Smooth muscle cell (in vitro differentiated cells): ENCODE data around the gene UQCRC1. TPM values are rescaled to one million over a fixed set of nuclear protein-coding genes. Genes with fewer than 3 reads are reported as not detected.

ENCODE experiments used
- microRNA counts: library from miRNA; unstranded; fragments of <30 nt; microRNA quantifications from one replicate; lab custom pipeline; 2016
- microRNA-seq: library from miRNA; unstranded; fragments of <30 nt; microRNA quantifications from one replicate; pipeline ENCODE4, GENCODE V29; 2016; ENCODE audit warnings: borderline number of aligned reads
- polyA plus RNA-seq: library from polyadenylated mRNA; unstranded; fragments of >200 nt; fragmentation: Nextera tagmentation; extraction: Ambion mirVana; gene quantifications from 2 replicates; pipeline ENCODE4 v1.2.1, GENCODE V29; 2016
- small RNA-seq: library from RNA; depleted of rRNA; stranded (forward); fragments of <200 nt; gene quantifications from one replicate; pipeline ENCODE3, GENCODE V24; 2014
- total RNA-seq: library from RNA; depleted of rRNA; stranded (reverse); fragments of >200 nt; gene quantifications from 2 replicates; pipeline ENCODE4 v1.2.3, GENCODE V29; 2014

UQCRC1 gene
- total and polyA plus RNA-seq, 2 experiments from 2014 or later = 206 to 425 TPM

MicroRNAs within 50 kb of the gene (microRNA counts, 767-probe panel; counts per million panel counts)
- 183 counts per million for microRNA hsa-miR-711 (lab: Ali Mortazavi, UCI)

Small RNAs within 50 kb of the gene (microRNA-seq; reads per million reads assigned to microRNA genes)
- not detected for gene MIR4793
- not detected for gene MIR6823
- not detected for gene MIR711

Small RNAs within 50 kb of the gene (small RNA-seq; reads per million reads assigned to genes)
- not detected for gene MIR6823

Other genes starting within 250 kb of the UQCRC1 start
- gene FBXW12, start 237.4 kb downstream of the UQCRC1 start, total RNA-seq = not detected in 2 replicates
- gene FBXW12, start 237.4 kb downstream of the UQCRC1 start, polyA plus RNA-seq = 0.07 TPM in 1 of 2 replicates, not detected in the other
- gene PLXNB1, start 179.6 kb downstream of the UQCRC1 start, total RNA-seq = 24.7 and 26.9 TPM in 2 replicates
- gene PLXNB1, start 179.6 kb downstream of the UQCRC1 start, polyA plus RNA-seq = 15.5 and 27.5 TPM in 2 replicates
- gene CCDC51, start 169.5 kb downstream of the UQCRC1 start, total RNA-seq = 9.0 and 20.7 TPM in 2 replicates
- 17.8 and 18.3 TPM in 2 replicates for gene CCDC51, start 169.5 kb downstream of the UQCRC1 start, polyA plus RNA-seq
- gene TMA7, start 169.4 kb downstream of the UQCRC1 start, total RNA-seq = 310 and 343 TPM in 2 replicates
- gene TMA7, start 169.4 kb downstream of the UQCRC1 start, polyA plus RNA-seq = 491 and 511 TPM in 2 replicates
- gene ATRIP, start 162.9 kb downstream of the UQCRC1 start, total RNA-seq = 4.0 and 5.5 TPM in 2 replicates
- 5.7 and 7.3 TPM in 2 replicates for gene ATRIP, start 162.9 kb downstream of the UQCRC1 start, polyA plus RNA-seq
- 111 and 124 TPM in 2 replicates for gene SHISA5, start 105.5 kb downstream of the UQCRC1 start, total RNA-seq
- 297 and 333 TPM in 2 replicates for gene SHISA5, start 105.5 kb downstream of the UQCRC1 start, polyA plus RNA-seq
- 41.4 and 48.8 TPM in 2 replicates for gene PFKFB4, start 52.8 kb downstream of the UQCRC1 start, total RNA-seq
- gene PFKFB4, start 52.8 kb downstream of the UQCRC1 start, polyA plus RNA-seq = 37.4 and 47.7 TPM in 2 replicates
- gene UCN2, start 45.9 kb downstream of the UQCRC1 start, total RNA-seq = 6.1 and 7.0 TPM in 2 replicates
- 4.3 and 11.6 TPM in 2 replicates for gene UCN2, start 45.9 kb downstream of the UQCRC1 start, polyA plus RNA-seq
- 45.9 and 57.3 TPM in 2 replicates for gene COL7A1, start 14.3 kb downstream of the UQCRC1 start, total RNA-seq
- 80.7 and 173 TPM in 2 replicates for gene COL7A1, start 14.3 kb downstream of the UQCRC1 start, polyA plus RNA-seq
- gene TMEM89, start 12.1 kb upstream of the UQCRC1 start, total RNA-seq = not detected in 2 replicates
- gene TMEM89, start 12.1 kb upstream of the UQCRC1 start, polyA plus RNA-seq = 0.25 and 0.47 TPM in 2 replicates
- gene SLC26A6, start 25.8 kb upstream of the UQCRC1 start, total RNA-seq = 28.4 and 29.4 TPM in 2 replicates
- 34.8 and 42.4 TPM in 2 replicates for gene SLC26A6, start 25.8 kb upstream of the UQCRC1 start, polyA plus RNA-seq
- 2.5 and 3.1 TPM in 2 replicates for gene CELSR3, start 53.2 kb upstream of the UQCRC1 start, total RNA-seq
- 1.5 and 2.4 TPM in 2 replicates for gene CELSR3, start 53.2 kb upstream of the UQCRC1 start, polyA plus RNA-seq
- gene NCKIPSD, start 76.3 kb upstream of the UQCRC1 start, total RNA-seq = 18.3 and 21.6 TPM in 2 replicates
- 13.8 and 21.9 TPM in 2 replicates for gene NCKIPSD, start 76.3 kb upstream of the UQCRC1 start, polyA plus RNA-seq
- gene IP6K2, start 107.6 kb upstream of the UQCRC1 start, total RNA-seq = 106 and 119 TPM in 2 replicates
- 113 and 124 TPM in 2 replicates for gene IP6K2, start 107.6 kb upstream of the UQCRC1 start, polyA plus RNA-seq
- gene PRKAR2A, start 238.2 kb upstream of the UQCRC1 start, total RNA-seq = 33.1 and 36.7 TPM in 2 replicates
- gene PRKAR2A, start 238.2 kb upstream of the UQCRC1 start, polyA plus RNA-seq = 11.9 and 13.5 TPM in 2 replicates